ENCODE results near the gene RPN2.

RPN2 gene

GRCh38 chr20:37254114-37254878 lies 75.2 kb downstream of the RPN2 start:
- TF ChIP-seq ZFP30 (CRISPR knock-in tag; IDR thresholded peaks at IDR 0.05): no peak
- TF ChIP-seq ARNTL (CRISPR knock-in tag; IDR thresholded peaks at IDR 0.05; ENCODE audit: borderline replicate concordance, low read depth): no peak
- TF ChIP-seq, protein P1, sequence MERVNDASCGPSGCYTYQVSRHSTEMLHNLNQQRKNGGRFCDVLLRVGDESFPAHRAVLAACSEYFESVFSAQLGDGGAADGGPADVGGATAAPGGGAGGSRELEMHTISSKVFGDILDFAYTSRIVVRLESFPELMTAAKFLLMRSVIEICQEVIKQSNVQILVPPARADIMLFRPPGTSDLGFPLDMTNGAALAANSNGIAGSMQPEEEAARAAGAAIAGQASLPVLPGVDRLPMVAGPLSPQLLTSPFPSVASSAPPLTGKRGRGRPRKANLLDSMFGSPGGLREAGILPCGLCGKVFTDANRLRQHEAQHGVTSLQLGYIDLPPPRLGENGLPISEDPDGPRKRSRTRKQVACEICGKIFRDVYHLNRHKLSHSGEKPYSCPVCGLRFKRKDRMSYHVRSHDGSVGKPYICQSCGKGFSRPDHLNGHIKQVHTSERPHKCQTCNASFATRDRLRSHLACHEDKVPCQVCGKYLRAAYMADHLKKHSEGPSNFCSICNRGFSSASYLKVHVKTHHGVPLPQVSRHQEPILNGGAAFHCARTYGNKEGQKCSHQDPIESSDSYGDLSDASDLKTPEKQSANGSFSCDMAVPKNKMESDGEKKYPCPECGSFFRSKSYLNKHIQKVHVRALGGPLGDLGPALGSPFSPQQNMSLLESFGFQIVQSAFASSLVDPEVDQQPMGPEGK (CRISPR knock-in tag; IDR thresholded peaks at IDR 0.05; ENCODE audit: borderline replicate concordance): no peak
- no peak for TF ChIP-seq CSDC2 (CRISPR knock-in tag; IDR thresholded peaks at IDR 0.05)
- no peak for TF ChIP-seq TOX (CRISPR knock-in tag; IDR thresholded peaks at IDR 0.05; ENCODE audit: borderline replicate concordance)
- TF ChIP-seq OSR1 (CRISPR knock-in tag; IDR thresholded peaks at IDR 0.05): no peak
- TF ChIP-seq, protein P2, sequence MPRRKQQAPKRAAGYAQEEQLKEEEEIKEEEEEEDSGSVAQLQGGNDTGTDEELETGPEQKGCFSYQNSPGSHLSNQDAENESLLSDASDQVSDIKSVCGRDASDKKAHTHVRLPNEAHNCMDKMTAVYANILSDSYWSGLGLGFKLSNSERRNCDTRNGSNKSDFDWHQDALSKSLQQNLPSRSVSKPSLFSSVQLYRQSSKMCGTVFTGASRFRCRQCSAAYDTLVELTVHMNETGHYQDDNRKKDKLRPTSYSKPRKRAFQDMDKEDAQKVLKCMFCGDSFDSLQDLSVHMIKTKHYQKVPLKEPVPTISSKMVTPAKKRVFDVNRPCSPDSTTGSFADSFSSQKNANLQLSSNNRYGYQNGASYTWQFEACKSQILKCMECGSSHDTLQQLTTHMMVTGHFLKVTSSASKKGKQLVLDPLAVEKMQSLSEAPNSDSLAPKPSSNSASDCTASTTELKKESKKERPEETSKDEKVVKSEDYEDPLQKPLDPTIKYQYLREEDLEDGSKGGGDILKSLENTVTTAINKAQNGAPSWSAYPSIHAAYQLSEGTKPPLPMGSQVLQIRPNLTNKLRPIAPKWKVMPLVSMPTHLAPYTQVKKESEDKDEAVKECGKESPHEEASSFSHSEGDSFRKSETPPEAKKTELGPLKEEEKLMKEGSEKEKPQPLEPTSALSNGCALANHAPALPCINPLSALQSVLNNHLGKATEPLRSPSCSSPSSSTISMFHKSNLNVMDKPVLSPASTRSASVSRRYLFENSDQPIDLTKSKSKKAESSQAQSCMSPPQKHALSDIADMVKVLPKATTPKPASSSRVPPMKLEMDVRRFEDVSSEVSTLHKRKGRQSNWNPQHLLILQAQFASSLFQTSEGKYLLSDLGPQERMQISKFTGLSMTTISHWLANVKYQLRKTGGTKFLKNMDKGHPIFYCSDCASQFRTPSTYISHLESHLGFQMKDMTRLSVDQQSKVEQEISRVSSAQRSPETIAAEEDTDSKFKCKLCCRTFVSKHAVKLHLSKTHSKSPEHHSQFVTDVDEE (CRISPR knock-in tag; IDR thresholded peaks at IDR 0.05): no peak
- TF ChIP-seq BACH2 (CRISPR knock-in tag; IDR thresholded peaks at IDR 0.05; ENCODE audit: borderline replicate concordance): no peak
- TF ChIP-seq CREB5 (CRISPR knock-in tag; IDR thresholded peaks at IDR 0.05; ENCODE audit: low read depth): no peak
- no peak for TF ChIP-seq ISL1 (CRISPR knock-in tag; IDR thresholded peaks at IDR 0.05)
- no peak for TF ChIP-seq SNAI2 (CRISPR knock-in tag; IDR thresholded peaks at IDR 0.05)
- TF ChIP-seq RARB (CRISPR knock-in tag; IDR thresholded peaks at IDR 0.05): no peak
- TF ChIP-seq POU6F1 (CRISPR knock-in tag; IDR thresholded peaks at IDR 0.05; ENCODE audit: borderline replicate concordance, low read depth): no peak
- TF ChIP-seq PPARA (CRISPR knock-in tag; IDR thresholded peaks at IDR 0.05; ENCODE audit: borderline replicate concordance): no peak
- ATAC-seq: no peak

GRCh38 chr20:37256286-37256685 lies 77.2 kb downstream of the RPN2 start:
- ATAC-seq: no peak
- TF ChIP-seq TOX (CRISPR knock-in tag; IDR thresholded peaks at IDR 0.05; ENCODE audit: borderline replicate concordance) (no peak), ZC3H10 (CRISPR knock-in tag; IDR thresholded peaks at IDR 0.05) (no peak), ARNTL (CRISPR knock-in tag; IDR thresholded peaks at IDR 0.05; ENCODE audit: borderline replicate concordance, low read depth) (no peak), CREB5 (CRISPR knock-in tag; IDR thresholded peaks at IDR 0.05; ENCODE audit: low read depth) (no peak), ZNF565 (CRISPR knock-in tag; conservative IDR thresholded peaks at IDR 0.05; ENCODE audit: low read depth) (no peak), ISL1 (CRISPR knock-in tag; IDR thresholded peaks at IDR 0.05) (no peak), CSDC2 (CRISPR knock-in tag; IDR thresholded peaks at IDR 0.05) (no peak), RARB (CRISPR knock-in tag; IDR thresholded peaks at IDR 0.05) (no peak), GLIS3 (CRISPR knock-in tag; IDR thresholded peaks at IDR 0.05) (no peak), SNAI2 (CRISPR knock-in tag; IDR thresholded peaks at IDR 0.05) (no peak), TCF4 (CRISPR knock-in tag; IDR thresholded peaks at IDR 0.05; ENCODE audit: borderline replicate concordance) (no peak), ESRRG (CRISPR knock-in tag; IDR thresholded peaks at IDR 0.05) (no peak)
- TF ChIP-seq, protein P1 (CRISPR knock-in tag; IDR thresholded peaks at IDR 0.05; ENCODE audit: borderline replicate concordance): no peak
- TF ChIP-seq, protein P3, sequence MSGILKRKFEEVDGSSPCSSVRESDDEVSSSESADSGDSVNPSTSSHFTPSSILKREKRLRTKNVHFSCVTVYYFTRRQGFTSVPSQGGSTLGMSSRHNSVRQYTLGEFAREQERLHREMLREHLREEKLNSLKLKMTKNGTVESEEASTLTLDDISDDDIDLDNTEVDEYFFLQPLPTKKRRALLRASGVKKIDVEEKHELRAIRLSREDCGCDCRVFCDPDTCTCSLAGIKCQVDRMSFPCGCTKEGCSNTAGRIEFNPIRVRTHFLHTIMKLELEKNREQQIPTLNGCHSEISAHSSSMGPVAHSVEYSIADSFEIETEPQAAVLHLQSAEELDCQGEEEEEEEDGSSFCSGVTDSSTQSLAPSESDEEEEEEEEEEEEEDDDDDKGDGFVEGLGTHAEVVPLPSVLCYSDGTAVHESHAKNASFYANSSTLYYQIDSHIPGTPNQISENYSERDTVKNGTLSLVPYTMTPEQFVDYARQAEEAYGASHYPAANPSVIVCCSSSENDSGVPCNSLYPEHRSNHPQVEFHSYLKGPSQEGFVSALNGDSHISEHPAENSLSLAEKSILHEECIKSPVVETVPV (CRISPR knock-in tag; IDR thresholded peaks at IDR 0.05): no peak

Measured in SK-N-SH treated with all-trans-retinoic acid at 6 μM for 48 hours (cell line).